A673 (cell line): ENCODE data around the gene EIF2D.

ENCODE experiments used
- CTCF ChIP-seq: fragments of 300-800, 200-600 bp; sonication (generic); conservative IDR thresholded peaks from 2 replicates; pipeline ENCODE4 v1.5.1; 2017; ENCODE audit warnings: low read depth, mild to moderate bottlenecking, antibody characterized with exemption, low read length, moderate library complexity, mixed read lengths
- EZH2 ChIP-seq: fragments of 200-600 bp; sonication (generic); IDR thresholded peaks from 2 replicates; pipeline ENCODE4 v1.6.1; 2017; ENCODE audit warnings: borderline replicate concordance, low read depth, mild to moderate bottlenecking, mixed read lengths, antibody characterized with exemption, low read length; ENCODE audit not compliant: poor library complexity, severe bottlenecking

- peak; percentile 74 for TF ChIP-seq CTCF
- no peak for TF ChIP-seq EZH2
These were observed 4.1 kb downstream of the EIF2D start for GRCh38 chr1:206608108-206608698.
